ENCODE measurements around the gene TIMM10.

The TIMM10 gene

DNA sequence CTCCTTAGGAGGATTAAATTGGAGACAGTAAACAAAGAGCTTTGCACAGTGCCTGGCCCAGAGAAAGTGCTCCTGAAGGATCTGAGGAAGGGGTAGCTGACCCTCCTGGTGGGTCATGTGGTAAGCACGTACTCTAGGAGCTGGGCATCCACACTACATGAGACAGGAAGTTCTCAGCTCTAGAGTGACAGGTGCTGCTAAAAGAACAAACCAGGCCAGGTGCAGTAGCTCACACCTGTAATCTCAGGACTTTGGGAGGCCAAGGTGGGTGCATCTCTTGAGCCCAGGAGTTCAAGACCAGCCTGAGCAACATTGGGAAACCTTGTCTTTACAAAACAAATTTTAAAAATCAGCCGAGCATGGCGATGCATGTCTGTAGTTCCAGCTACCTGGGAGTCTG, 28.2 kb downstream of the TIMM10 start:
- DNase-seq = no peak

DNA sequence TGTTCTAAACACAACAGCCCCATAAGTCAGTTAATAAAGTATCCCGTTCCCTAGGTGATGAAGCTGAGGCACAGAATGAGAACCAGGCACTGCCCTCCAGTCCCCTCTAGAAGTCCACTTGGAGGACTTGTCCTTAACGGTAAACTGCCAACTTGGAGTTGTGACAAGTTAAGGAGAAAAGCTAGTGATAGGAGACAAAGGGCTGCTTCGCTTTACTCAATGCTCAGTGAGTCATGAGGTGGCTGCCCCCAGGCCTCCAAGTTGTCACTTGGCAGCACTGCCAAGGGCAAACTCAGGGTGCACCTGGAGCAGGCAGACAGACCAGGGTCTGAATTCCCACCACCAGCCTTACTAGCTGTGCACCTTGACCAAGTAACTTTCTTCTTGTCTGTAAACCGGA, 28.6 kb downstream of the TIMM10 start:
- no peak for DNase-seq

DNA sequence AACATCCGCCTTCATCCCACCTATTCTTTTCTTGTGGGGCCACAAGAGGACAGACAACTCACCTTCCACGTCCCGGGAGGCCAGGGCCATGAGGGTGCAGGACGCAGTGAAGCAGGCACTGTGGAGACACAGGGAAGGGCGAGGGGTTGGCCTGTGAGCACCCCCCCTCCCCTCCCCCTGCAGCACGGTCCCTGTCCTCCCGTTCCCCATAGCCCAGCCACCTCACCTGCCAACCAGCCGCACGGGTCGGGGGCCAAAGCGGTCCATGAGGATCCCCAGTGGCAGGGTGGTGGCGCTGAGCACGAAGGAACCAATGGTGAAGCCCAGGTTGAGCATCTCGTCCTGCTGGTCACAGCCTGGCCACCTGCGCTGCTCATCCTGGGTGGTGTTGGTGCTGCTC, 29.6 kb downstream of the TIMM10 start:
- DNase-seq = no peak

DNA sequence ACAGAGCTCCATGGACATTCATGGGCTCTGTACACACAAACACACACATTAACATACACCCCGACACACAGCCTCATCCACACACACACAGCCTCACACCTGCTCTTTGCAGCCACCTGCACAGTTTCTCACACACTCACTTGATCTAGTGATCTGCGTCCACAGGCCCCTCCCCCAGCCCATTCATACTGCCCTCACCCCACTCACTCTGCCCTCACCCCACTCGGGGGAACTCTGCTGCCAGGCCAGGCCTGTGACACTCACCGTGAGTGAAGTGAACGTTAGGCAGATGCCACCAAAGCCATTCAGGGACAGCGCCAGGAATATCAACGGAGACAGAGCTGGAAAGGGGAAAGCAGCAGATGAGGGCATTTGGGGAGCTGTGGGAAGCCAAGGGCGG, 30.0 kb downstream of the TIMM10 start:
- DNase-seq = no peak

DNA sequence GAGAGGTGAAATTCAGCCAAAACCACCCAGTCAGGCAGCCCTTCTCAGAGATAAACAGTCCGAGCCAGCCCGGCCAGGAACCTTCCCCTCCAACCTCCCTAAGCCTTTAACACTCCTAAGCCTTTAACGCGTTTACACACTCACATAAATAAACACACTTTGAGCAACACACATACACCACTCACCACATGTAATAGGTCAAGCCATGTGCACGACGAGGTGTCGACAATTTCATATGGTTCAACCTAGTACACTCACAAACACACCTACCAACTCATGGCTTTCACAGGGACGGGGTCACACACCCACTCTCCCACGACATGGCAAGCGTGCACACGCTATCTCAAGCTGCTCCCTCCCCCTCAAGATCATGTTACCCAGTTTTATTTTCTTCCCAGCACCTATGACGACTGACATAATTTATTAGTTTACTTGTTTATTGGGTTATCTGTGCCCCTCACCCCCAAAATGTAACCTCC, 30.5 kb downstream of the TIMM10 start:
- DNase-seq = no peak

DNA sequence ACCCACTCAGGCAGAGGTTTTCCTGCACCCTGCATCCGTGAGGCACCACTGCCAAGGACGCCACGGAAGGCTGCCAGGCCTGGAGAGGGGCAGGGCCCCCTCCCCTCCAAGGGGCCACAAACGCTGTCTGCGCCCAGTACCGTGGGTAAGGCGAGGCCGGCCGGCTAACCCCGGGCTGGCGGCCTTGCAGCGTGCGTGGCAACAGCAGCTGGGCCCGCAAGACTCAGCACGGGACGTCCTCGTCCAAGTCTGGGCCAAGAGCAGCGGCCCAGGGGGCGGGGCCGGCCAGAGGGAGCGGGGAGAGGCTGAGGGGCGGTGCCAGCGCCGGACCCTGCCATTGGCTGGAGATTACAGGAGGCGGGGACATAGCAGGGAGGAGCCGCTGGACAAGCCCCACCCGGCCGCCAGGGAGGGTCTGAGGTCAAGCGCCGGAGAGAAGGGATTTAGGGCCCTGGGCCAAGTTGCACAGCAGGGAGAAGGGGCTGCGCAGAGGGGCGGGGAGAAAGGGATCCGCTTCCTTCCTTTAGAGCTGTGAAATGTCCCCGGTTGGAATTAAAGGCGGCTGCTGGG, 31.1 kb downstream of the TIMM10 start:
- DNase-seq = peak; percentile 97

DNA sequence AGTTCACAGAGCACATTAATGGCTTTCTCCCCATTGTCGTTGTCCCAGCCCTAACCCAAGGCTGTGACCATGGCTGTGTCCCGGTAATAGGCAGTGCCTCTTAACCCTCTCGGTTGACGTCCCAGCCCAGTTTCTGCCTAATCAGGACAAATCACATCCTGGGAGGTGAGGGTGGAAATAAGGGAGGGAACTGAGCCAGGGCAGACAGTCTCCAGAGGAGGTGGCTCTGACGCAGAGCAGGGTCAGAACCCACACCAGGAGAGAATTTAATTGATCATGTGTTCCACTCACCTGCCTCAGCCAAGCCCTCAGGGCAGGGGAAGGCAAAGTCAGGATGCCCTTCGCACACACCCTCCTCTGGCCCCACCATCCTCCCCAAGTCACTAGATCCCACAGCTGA, 32.0 kb downstream of the TIMM10 start:
- DNase-seq = no peak

DNA sequence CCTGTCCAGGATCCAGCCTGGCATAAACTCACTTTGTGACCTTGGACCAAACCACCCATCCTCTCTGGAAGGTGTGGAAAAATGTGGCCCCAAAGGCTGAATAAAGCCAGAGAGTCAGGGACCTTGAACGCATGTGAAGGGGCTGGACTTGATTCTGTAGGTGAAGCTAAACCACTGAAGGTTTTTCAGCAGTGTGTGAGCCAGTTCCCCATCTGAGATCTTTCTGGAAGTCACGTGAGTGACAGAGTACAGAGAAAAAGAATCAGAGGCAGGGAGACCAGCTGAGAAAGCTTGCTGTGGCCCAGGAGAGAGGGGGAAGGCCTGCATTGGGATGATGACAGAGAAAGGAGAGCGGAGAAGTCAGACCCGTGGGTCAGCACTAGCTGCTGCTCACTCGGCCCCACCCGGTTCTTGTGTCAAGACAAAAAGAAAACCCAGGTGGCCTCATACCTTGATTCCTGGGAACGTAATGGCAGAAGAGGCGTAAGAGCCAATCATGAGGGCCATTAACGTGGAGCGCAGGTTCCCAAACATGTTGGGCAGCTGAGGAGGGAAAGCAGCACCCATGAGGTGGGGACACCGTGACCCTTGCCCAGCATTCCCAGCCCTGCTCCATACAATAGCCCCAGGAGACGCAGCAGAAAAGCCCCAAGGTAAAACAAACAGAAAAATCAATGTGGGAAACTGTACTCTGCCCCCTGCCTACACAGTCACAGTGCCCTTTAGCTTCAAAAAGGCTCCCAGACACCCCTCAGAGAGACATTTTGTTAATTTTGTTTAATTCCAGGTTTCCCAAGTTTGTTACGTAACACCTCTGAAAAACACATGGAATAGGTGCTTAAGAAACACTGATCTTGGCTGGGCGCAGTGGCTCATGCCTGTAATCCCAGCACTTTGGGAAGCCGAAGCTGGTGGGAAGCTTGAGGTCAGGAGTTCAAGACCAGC, 33.0 kb downstream of the TIMM10 start:
- no peak for DNase-seq

DNA sequence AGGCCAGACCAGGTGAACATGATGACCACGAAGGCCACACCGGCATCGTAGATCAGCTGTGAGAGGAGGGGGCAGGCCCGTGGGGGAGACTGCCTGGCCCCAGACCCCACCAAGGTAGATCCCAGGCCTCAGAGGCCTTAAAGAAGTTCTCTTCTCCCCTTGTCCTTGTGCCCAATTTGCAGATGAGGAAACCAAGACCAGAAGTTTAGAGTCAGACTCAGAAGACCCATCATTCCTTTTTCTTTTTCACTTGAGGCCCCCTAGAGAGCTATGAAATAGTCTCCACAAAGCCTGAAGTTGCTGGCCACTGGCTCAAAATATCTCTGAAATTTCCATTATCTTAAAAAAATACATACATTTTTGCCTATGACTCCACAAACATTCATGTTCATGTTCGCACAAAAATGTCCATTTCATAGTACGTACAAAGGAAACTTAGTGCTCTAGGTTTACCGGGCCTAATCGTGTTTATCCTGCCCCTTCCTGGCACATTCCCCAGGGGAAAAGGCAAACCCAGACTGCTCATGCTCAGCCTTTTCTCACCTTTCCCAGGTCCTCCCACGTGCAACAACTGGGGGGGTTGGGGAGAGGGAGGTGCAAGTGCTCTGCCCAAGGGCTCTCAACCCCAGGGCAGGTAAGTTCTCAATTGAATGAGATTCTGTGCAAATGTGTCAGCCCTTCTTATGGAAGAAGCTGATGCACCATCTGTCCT, 34.3 kb downstream of the TIMM10 start:
- peak; percentile 76 for DNase-seq

DNA sequence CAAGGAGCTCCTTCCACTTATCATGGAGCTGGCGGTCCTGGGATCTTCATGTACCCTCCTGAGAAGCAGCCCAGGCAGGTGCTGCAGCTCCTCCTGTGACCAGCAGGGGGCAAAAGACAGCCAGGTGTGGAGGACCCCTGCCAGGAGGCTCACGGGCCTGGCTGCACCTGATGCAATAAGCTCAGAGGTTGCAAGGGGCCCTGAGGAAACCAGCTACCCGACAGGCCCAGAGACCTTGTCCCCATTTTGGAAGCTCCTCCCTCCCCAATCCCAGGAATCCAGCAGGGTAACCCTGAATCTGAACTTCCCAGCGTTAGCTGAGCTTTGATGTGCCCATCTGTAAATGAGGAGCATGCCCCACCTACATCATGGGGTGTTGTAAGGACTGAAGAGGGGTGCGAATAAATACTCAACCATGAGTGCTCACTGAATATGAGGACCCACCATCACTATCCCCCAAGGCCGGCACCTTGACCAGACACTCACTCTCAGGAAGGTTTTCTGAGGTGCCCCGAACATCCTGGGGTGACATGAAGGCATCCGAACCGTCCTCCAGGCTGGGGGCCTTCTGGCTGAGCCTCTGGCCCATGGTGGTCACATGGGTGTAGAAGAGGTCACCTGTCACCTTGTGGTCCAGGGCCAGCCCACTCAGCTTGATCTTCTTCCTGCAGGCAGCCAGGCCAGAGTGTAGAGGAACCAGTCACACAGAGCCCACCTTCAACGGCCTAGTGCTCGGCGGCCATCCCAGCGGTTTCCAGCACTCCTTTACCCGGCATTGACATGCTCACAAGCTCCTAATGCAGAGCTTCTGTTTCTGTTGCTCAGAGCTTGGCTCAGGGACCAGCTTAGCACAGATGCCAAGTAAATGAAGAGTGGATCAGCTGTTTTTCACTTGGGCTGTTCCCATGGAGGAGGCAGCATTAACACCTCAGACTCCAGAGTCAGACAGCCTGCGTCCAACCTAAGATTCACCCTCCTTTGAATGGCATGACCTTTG, 36.7 kb downstream of the TIMM10 start:
- peak; percentile 79 for DNase-seq

DNA sequence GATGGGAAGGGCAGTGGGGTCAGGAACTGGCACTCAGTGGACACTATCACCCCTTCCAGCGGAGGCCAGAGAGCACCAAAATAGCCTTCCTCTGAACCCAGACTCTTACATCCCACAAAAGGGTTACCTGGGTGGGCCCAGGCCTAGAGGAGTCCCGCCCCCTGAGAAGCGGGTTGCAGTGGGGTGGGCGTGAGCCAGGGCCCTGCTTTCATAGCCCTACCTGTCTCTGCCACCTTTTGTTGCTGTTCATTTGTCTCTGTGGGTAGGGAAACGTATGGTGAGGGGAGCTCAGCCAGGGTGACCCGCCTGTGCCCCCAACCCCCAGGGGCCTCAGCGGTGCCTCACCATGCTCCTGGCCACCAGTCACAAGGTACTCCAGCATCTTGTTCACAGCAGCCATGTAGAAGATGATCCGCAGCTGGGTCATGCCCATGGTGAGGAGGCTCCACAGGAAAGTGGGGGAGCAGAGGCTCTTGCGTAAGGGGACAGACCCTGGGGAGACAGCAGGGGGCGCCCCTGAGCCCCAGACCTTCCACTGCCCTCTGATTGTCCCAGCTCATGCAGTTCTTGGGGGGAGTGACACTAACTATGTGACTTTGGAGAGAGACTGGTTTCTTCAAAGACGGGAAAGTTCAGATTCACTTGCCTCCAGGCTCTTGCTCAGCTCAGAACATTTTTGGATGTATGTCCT, 39.0 kb downstream of the TIMM10 start:
- peak; percentile 59 for DNase-seq

DNA sequence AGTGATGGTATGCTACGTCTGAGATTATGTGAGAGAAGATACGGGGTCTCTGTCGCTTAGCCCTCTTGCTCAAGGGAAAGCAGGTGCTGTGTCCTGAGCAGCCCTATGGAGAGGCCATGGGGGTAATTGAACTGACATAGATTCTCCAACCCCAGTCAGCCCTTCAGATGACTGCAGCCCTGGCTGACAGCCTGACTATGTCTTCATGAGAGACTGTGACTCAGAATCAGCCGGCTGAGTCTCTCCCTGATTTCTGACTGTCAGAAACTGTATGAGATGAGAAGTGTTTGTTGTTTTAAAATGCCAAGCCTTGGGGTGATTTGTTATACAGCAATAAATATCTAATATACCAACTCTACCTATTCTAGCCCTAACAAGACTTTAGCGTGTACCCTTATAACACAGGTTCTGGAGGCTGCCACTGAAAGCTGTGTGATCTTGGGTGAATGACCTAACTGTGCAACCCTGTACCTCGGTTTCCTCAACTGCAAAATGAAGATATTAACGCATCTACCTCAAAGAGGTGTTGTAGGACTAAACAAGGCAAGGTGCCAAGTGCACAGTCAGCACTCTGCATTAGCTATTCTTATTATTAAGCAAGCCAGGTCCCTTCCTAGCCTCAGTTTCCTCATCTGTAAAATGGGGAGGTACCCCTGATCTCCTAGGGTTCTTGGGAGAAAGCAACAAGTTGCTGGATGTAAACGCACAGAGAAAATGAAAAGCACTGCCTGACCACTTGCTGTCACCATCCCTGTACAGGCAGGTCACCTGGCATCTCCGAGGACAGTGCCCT, 39.9 kb downstream of the TIMM10 start:
- no peak for DNase-seq

DNA sequence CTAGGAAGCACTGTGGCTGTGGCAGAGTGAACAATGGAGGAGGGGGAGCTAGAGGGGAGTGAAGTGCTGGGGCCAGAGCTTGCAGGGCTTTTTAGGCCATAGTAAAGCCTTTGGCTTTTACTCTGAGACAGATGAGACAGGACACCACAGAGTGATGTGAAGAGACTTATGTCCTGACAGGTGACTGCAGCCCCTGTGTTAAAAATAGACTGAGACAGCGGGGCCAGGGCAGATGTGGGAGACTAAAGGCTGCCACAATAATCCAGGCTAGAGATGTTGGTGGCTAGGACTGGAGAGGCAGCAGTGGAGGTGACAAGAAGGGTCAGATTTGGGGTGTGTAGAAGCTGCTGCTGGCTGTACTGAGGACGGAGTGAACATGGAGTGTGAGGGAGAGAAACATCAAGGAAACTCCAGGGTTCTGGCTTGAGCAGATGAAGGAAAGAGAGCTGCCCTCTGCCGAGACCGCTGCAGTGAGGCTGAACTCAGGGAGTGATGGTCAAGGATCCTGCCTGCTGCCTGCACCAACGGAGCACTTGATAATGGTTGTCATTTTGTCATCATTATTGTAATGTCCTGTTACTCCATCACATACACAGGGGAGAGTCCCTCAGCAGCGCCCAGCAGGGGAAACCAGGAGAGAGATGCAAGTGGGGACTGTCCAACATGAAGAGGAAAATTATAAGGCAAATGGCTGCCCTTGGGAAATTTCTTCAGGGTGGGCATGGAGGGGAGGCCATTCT, 42.5 kb downstream of the TIMM10 start:
- no peak for DNase-seq

DNA sequence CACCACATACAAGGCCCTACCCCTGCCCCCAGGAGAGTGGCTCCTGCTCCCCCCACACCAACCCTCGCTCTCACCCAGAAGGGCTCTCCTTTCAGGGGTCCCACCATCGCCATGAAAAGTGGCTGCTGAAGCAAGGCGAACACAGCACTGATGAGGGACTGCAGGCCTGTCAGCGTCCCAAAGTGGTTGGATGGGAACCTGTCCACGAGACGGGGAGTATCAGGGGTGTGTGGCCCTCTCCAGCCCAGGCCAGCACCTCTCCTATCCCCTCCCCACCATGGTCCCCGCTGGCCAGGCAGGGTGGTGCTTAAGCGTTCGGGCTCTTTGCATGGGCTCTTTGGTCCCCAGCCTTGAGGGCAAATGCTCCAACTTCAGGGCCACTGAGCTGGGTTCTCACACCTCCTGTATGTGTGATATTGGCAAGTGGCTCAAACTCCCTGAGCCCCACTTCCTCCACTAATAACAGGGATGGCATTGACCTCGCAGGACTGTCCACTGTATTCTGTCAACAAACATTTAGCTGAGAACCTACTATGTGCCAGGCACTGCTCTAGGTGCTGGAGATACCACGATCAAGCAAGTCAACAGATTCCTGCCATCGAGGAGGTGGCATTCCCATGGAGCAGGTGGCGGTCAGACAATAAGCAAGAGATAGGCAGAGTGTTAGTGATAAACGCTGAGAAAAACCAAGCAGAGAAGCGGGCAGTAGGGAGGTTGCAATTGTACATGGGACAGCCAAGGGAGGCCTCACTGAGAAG, 43.4 kb downstream of the TIMM10 start:
- no peak for DNase-seq

DNA sequence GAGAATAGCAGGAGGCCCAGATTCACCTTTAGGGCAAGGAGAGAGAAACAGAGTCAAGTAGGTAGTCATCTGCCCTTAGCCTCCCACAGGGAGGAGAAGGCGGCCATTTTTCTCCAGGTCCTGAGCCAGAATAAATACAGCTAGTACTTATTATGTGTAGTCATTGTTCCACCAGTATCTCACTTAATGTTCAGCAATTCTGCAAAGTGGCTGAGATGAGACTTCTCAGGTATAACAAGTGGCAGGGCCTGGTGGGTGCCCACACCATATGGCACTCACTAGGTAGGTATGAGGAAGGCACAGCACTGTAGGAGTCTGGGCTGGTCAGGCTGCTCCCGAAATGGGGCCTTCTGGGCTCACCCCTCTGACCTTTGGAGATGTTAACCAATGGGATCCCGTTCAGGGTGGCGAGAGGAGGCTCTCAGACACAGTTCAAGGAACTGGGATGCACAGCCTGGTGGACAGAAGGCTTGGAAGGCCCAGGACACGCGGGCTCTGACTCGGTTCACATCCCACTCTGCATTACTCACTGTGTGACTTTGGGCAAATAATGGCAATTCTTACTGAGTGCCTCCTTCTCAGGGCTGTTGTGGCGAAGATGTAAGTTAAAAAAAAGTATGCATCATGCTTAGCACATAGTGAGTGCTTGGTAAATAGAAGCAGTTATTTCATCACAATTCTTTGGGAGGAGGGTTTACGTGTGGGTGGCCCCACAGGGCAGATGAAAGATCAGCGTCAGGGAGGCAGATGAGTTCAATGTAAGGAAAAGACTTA, 45.1 kb downstream of the TIMM10 start:
- DNase-seq = no peak

DNA sequence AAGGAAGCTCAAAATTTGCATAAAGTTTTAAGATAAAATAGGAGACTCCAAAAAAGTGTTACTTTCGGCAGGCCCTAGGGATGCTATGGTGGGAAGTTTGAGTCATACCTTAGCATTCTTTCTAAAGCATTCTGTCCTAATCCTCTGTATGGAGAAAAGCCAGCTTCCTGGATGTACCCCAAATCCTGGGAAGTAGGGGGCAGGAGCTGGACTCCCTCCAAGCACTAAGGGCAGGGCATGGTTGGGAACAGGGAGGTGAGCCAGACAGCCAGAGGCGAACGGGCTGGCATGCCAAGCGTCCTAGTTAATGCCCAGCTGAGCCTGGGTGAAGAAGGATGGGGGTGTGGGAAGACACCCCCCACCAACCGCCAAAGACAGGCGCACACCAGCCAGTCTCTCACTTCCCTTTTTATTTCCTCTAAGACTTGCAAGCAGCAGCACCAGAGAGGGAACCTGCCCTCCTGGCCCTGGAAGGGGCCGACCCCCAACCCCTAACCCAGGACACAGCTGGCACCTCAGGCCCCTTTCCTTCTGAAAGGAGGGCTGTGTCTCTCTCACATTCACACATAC, 46.3 kb downstream of the TIMM10 start:
- no peak for DNase-seq

DNA sequence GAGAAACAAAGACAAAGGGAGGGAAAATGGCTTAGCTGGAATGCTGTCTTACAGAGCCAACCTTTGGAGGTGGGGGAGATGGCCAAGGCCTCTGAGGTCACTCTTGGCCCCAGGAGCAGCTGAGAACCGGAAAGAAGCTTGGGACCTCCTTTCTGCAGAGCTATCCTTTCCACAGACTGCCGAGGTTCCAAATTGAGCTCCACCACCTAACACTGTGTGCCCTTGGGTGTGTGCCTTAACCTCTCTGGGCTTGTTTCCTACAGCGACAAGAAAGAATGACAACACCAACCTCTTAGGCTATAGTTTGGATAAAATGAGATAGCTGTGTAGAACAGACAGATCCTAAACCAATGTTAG, 47.0 kb downstream of the TIMM10 start:
- DNase-seq = no peak

Data from NCI-H82 (cell line).